Left renal cortex interstitium (tissue), 4 donors: ENCODE results near the gene DNTTIP2. TPM values are rescaled to one million over a fixed set of nuclear protein-coding genes. Genes with fewer than 3 reads are reported as not detected.

ENCODE experiments used
- DNase-seq, 4 donors: peaks; one replicate each; pipeline ENCODE4 v3.0.0-alpha.2; 2013; ENCODE audit warnings: low read depth in 4 of 4, low spot score in 2 of 4, missing footprints in 1 of 4
- polyA plus RNA-seq, 4 donors: library from polyadenylated mRNA; unstranded; fragments of 120-200 nt; gene quantifications; one replicate each; pipeline ENCODE4 v1.2.1, GENCODE V29; 2013; ENCODE audit not compliant: insufficient read length in 4 of 4

Gene DNTTIP2
- polyA plus RNA-seq, 4 donors, result 58.7 to 87.8 (median 70.4) TPM

- DNase-seq, result no peak
Observed at GRCh38 chr1:93816970-93817678, 61.9 kb downstream of the DNTTIP2 start.

Other genes with a start within 250 kb of the DNTTIP2 start
- 10 to 100 TPM; 22.5 to 28.9 (median 25.2) TPM for gene BCAR3, start 197.4 kb downstream of the DNTTIP2 start, polyA plus RNA-seq
- 10 to 100 TPM in 3 of 4 donors, 1 to 10 TPM in 1; 9.3 to 13.8 (median 11.1) TPM for gene GCLM, start 30.2 kb upstream of the DNTTIP2 start, polyA plus RNA-seq
- 10 to 100 TPM in 2 of 4 donors, 1 to 10 TPM in 2; 4.7 to 13.2 (median 9.1) TPM for gene ABCA4, start 241.9 kb upstream of the DNTTIP2 start, polyA plus RNA-seq